Breast epithelium (tissue), 4 donors: ENCODE measurements around the gene TNK2. TPM values are rescaled to one million over a fixed set of nuclear protein-coding genes. Genes with fewer than 3 reads are reported as not detected.

ENCODE experiments used
- DNase-seq, 2 donors: peaks; one replicate each; pipeline ENCODE4 v3.0.0-alpha.2; 2019; ENCODE audit warnings: low spot score in 2 of 2
- H3K27ac ChIP-seq, 2 donors: fragments of 200-600 bp; sonication (generic) in 1 of 2; one replicate each; pipeline ENCODE4 v1.5.1; 2016 to 2019; ENCODE audit warnings: mild to moderate bottlenecking in 1 of 2
- H3K27me3 ChIP-seq, 2 donors: fragments of 200-600 bp; sonication (generic) in 1 of 2; one replicate each; pipeline versions ENCODE4 v1.5.1 to v1.6.0; 2017 to 2019; ENCODE audit warnings: control low read depth in 1 of 2, mild to moderate bottlenecking in 1 of 2
- H3K36me3 ChIP-seq: fragments of 200-600 bp; one replicate; pipeline ENCODE4 v1.5.1; 2019
- H3K4me1 ChIP-seq, 2 donors: fragments of 200-600 bp; sonication (generic); one replicate each; pipeline ENCODE4 v1.5.1; 2016 to 2019; ENCODE audit warnings: control low read depth in 1 of 2
- H3K4me3 ChIP-seq, 3 donors: fragments of 200-600 bp; sonication (generic); 1 replicate in 2 of 3; 2 replicates in 1 of 3; pipeline ENCODE4 v1.5.1; 2016 to 2019; ENCODE audit warnings: mild to moderate bottlenecking in 3 of 3, moderate library complexity in 2 of 3
- H3K9me3 ChIP-seq, 2 donors: fragments of 200-600 bp; sonication (generic) in 1 of 2; one replicate each; pipeline ENCODE4 v1.5.1; 2016 to 2019; ENCODE audit warnings: control low read depth in 1 of 2
- POLR2A ChIP-seq: fragments of 450-650 bp; IDR thresholded peaks from one replicate; pipeline ENCODE4 v1.6.1; 2016; ENCODE audit warnings: antibody characterized with exemption, mild to moderate bottlenecking, moderate library complexity
- POLR2AphosphoS5 ChIP-seq, 3 donors: sonication (generic); formaldehyde crosslinking; IDR thresholded peaks; one replicate each; pipeline ENCODE4 v1.6.1; 2017; ENCODE audit warnings: antibody characterized with exemption in 3 of 3
- intact Hi-C: fragments of 100-400 bp; cut with DNase I; formaldehyde crosslinking; loops from one replicate; pipeline ENCODE4 v1.15.1; 2023; ENCODE audit warnings: low total_unique reads
- total RNA-seq, 3 donors: library from RNA; depleted of rRNA; stranded (reverse); fragments of >200 nt; gene quantifications; one replicate each; pipeline ENCODE4 v1.1.0, GENCODE V29; 2016
- TF ChIP-seq, protein P1 (sequence below), 3 donors: fragments of 450-650 bp; IDR thresholded peaks; one replicate each; pipeline ENCODE4 v1.5.1; 2016 to 2017; ENCODE audit warnings: antibody characterized with exemption in 3 of 3, mild to moderate bottlenecking in 3 of 3, moderate library complexity in 3 of 3

Gene TNK2
- total RNA-seq, 3 donors from 2014 or later = 13.1 to 28.7 (median 24.9) TPM

DNA sequence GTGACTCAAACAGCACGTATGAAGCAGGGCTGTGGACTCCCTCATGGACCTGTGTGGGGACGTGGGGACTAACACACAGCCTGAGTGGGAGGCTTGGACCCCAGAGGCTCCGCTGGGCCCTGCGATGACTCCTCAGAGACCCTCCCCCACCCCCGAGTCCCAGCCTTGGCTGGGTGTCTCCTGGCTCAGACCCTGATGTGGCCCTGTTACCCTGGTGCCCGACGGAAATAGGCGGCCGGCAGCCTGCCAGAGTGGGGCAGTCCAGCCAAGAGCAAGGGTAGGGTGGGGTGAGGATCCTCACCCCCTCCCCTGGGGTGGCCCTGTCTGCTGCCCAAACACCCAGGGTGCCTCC, 15.3 kb downstream of the TNK2 start:
- intact Hi-C loops = no loop called here
- peak overlapping the region; percentile 87 to 96 for H3K27ac ChIP-seq
- H3K4me3 ChIP-seq = peak overlapping the region in 2 of 3 donors; percentile 35 to 57
- TF ChIP-seq, protein P1, sequence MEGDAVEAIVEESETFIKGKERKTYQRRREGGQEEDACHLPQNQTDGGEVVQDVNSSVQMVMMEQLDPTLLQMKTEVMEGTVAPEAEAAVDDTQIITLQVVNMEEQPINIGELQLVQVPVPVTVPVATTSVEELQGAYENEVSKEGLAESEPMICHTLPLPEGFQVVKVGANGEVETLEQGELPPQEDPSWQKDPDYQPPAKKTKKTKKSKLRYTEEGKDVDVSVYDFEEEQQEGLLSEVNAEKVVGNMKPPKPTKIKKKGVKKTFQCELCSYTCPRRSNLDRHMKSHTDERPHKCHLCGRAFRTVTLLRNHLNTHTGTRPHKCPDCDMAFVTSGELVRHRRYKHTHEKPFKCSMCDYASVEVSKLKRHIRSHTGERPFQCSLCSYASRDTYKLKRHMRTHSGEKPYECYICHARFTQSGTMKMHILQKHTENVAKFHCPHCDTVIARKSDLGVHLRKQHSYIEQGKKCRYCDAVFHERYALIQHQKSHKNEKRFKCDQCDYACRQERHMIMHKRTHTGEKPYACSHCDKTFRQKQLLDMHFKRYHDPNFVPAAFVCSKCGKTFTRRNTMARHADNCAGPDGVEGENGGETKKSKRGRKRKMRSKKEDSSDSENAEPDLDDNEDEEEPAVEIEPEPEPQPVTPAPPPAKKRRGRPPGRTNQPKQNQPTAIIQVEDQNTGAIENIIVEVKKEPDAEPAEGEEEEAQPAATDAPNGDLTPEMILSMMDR (IDR thresholded peaks at IDR 0.05) = no peak
- TF ChIP-seq POLR2AphosphoS5 (IDR thresholded peaks at IDR 0.05) = no peak
- no peak for TF ChIP-seq POLR2A
- H3K4me1 ChIP-seq = peaks cover 20 to 34% of the 10 kb centered on the region in 2 donors
- no peaks in the 10 kb centered on the region for H3K27me3 ChIP-seq
- DNase-seq = peak in 1 of 2 donors; percentile 44
- no peaks in the 10 kb centered on the region for H3K9me3 ChIP-seq
- H3K36me3 ChIP-seq = no peaks in the 10 kb centered on the region

DNA sequence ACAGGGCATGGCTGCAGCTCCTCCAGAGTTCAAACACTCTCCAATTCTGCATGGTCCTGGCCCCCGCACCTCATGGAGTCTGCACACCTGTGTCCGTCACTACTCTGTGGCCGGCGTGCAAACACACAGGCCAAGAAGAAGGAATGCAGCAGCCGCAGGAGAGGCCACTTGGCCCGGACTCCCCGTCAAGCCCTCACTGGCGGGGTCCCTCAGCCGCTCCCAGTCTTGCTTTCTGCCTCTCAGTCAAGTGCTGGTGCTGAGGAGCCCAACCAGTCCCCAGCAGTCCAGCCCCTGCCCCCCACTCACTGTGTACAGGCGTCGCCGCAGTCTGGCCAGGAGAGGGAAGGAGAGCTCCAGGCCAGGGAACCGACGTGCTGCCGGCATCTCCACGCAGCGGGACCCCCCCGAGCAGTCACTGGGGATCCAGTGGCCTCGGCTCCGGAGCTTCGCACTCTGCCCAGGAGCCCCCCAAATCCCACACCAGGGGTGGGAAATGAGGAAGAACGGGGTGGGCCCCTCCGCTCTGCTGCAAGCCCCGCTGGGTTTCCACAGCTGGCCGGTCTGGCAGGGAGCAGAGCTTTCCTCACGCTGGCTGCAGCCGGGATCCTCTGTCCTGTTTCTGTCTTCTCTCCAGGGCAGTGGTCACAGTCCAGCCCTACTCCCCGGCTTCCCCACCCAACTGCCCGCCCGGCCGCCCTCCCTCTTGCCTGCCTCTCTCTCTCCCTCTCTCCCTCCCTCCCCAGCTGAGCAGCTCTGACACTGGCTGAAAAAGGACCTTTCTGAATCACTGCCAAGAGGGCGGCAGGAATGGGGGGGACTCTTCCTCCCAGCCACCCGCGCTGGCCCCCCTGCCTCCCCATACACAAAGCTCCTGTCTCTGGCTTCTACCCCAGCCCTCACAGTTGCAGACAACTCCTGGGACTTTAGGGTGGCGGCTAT, 16.0 kb downstream of the TNK2 start:
- TF ChIP-seq POLR2AphosphoS5 (IDR thresholded peaks at IDR 0.05) (no peak), POLR2A (no peak)
- Histone ChIP-seq H3K27me3 (no peaks in the 10 kb centered on the region), H3K9me3 (no peaks in the 10 kb centered on the region), H3K4me3 (peak overlapping the region; percentile 10 to 57 (median 35)), H3K4me1 (peaks cover 20 to 34% of the 10 kb centered on the region in 2 donors), H3K27ac (peak overlapping the region; percentile 87 to 96), H3K36me3 (no peaks in the 10 kb centered on the region)
- DNase-seq = peak in 1 of 2 donors; percentile 65
- intact Hi-C loops = no loop called here

DNA sequence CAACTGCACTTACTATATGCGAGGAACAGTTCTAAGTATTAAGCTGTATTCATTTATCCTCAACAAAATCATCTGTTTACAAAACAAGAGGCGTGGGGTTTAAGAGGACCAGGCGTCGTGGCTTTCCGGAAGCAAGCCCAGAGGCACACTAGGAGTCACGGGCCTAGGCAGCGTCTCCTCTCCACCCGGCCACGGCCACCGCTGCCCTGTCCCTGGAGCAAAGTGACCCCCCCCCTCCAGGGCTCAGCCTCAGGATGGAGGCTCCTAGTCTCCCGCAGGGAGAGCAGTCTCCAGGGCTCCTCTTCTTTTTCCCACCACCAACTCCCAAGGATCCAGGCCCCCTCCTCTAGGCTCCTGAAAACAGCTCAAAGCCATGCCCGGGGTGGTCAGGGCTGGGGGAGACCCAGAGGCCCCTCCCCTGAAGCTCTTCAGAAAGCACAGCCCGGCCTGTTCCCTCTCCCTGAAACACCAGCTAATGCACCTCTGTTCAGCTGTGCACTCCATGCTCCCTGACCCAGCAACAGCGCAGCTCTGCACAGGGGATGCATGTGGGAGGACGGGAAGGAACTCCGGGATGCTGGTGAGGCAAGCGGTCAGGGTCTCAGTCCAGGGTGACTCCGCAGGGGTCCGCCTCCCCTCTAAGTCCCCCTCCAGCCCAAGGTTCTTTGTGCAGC, 16.8 kb downstream of the TNK2 start:
- no peak for TF ChIP-seq POLR2A
- TF ChIP-seq POLR2AphosphoS5 (IDR thresholded peaks at IDR 0.05) = no peak
- TF ChIP-seq, protein P1 (IDR thresholded peaks at IDR 0.05) = no peak
- Histone ChIP-seq H3K9me3 (no peaks in the 10 kb centered on the region), H3K4me3 (peak overlapping the region; percentile 10 to 57 (median 35)), H3K36me3 (no peaks in the 10 kb centered on the region), H3K27ac (no peak overlapping the region), H3K4me1 (peaks cover 15 to 27% of the 10 kb centered on the region in 2 donors), H3K27me3 (no peaks in the 10 kb centered on the region)
- DNase-seq = no peak
- intact Hi-C loops = no loop called here

DNA sequence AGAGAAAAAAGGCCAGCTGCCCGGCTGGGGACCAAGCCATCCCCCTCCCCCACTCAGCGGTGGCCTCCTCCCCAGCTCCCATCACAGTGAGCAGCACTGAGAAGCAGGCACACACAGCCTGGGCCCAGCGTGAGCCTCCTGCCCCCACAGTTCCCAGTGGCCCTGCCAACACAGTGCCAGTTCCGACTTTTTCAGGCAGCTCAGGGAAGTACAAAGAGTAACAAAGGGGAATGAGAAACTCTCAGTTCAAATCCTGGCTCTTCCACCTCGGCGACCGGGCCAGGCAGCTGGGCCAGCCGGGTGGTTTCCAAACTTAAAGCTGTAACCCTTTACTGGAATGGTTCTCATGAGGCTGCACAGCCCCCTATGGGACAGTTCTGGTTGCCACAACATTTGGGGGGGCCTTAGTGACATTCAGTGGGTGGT, 18.5 kb downstream of the TNK2 start:
- no peak for DNase-seq
- no peaks in the 10 kb centered on the region for H3K9me3 ChIP-seq
- H3K4me3 ChIP-seq = no peak overlapping the region
- no peaks in the 10 kb centered on the region for H3K27me3 ChIP-seq
- no peak overlapping the region for H3K27ac ChIP-seq
- H3K36me3 ChIP-seq = no peaks in the 10 kb centered on the region
- TF ChIP-seq, protein P1 (IDR thresholded peaks at IDR 0.05) = no peak
- TF ChIP-seq POLR2AphosphoS5 (IDR thresholded peaks at IDR 0.05) = no peak
- H3K4me1 ChIP-seq = peaks cover 4 to 21% of the 10 kb centered on the region in 2 donors
- intact Hi-C loops = no loop called here

DNA sequence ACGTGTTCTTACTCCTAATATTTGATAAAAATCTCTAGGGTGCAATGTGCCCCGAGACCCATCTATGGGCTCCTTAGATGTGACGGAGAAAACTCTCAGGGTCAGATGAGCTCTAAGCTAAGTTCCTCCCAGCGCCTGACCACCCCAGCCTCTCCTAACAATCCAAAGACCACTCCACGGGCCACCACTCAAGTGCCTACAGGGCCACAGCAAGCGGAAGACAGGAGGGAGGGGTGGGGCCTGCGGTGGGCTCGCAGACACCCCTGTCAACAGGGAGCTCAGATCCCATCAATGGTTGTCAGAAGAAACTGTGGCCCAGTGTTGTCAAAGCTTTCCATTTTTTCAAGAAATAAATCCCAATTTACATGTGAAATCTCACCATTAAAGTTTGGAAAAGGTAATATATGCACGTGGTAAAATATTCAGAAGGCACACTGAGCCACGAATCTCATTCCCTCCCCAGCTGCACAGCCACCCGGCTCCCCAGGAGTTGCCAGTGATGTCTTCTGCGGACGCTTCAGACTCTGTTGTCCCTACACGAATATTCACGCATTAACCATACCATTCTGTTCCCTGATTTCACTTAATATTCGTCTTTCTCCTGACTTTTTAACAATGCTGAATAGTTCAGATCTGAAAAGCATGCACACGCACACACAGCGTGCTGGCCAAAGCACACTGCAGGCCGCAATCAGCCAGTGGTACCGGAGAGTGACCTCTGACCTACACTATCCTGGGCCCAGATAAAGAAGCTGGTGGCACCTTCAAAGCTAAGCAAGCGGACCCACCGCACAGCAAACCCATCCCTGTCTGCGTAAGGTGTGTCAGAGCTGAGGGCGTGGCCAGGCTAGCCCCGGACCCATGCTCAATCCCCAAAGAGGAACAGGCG, 19.1 kb downstream of the TNK2 start:
- intact Hi-C loops = no loop called here
- Histone ChIP-seq H3K4me1 (peaks cover 0 to 21% of the 10 kb centered on the region in 2 donors), H3K36me3 (no peaks in the 10 kb centered on the region), H3K9me3 (no peaks in the 10 kb centered on the region), H3K4me3 (no peak overlapping the region), H3K27me3 (no peaks in the 10 kb centered on the region), H3K27ac (no peak overlapping the region)
- DNase-seq = no peak
- TF ChIP-seq POLR2A = no peak
- TF ChIP-seq, protein P1 (IDR thresholded peaks at IDR 0.05) = no peak
- no peak for TF ChIP-seq POLR2AphosphoS5 (IDR thresholded peaks at IDR 0.05)
